Thyroid gland (tissue), 4 donors: Measurements from ENCODE around the gene FAM149B1.

Experiments used
- CTCF ChIP-seq, 6 experiments: fragments of 200-600 bp in 3 of 6; fragments of 450-650 bp in 3 of 6; sonication (generic) in 3 of 6; IDR thresholded peaks; one replicate each; pipeline ENCODE4 v1.5.1; 2016 to 2019; ENCODE audit warnings: antibody characterized with exemption in 6 of 6, mild to moderate bottlenecking in 2 of 6, inconsistent platforms in 1 of 6, moderate library complexity in 1 of 6
- POLR2A ChIP-seq, 2 donors: fragments of 450-650 bp; IDR thresholded peaks; one replicate each; pipeline ENCODE4 v1.6.1; 2017; ENCODE audit warnings: antibody characterized with exemption in 2 of 2, mild to moderate bottlenecking in 2 of 2, moderate library complexity in 1 of 2

GRCh38 chr10:73131301-73131700, 36.6 kb upstream of the FAM149B1 start:
- TF ChIP-seq POLR2A (IDR thresholded peaks at IDR 0.05) (no peak), CTCF (IDR thresholded peaks at IDR 0.05) (no peak)
